Gastrocnemius medialis (tissue), 4 donors: ENCODE data around the gene EXOC3L2.

Source experiments
- POLR2A ChIP-seq, 2 donors: fragments of 450-650 bp; IDR thresholded peaks; one replicate each; pipeline ENCODE4 v1.6.1; 2017; ENCODE audit warnings: antibody characterized with exemption in 2 of 2, mild to moderate bottlenecking in 2 of 2, moderate library complexity in 2 of 2
- TF ChIP-seq, protein P1 (sequence below), 5 experiments: fragments of 450-650 bp in 3 of 5; fragments of 200-600 bp in 2 of 5; sonication (generic) in 2 of 5; IDR thresholded peaks in 4 of 5; conservative IDR thresholded peaks in 1 of 5; 1 replicate in 4 of 5; 2 replicates in 1 of 5; pipeline ENCODE4 v1.5.1; 2016 to 2019; ENCODE audit warnings: antibody characterized with exemption in 5 of 5, mild to moderate bottlenecking in 3 of 5, moderate library complexity in 3 of 5

GRCh38 chr19:45205810-45206209, 39.4 kb downstream of the EXOC3L2 start:
- TF ChIP-seq, protein P1, sequence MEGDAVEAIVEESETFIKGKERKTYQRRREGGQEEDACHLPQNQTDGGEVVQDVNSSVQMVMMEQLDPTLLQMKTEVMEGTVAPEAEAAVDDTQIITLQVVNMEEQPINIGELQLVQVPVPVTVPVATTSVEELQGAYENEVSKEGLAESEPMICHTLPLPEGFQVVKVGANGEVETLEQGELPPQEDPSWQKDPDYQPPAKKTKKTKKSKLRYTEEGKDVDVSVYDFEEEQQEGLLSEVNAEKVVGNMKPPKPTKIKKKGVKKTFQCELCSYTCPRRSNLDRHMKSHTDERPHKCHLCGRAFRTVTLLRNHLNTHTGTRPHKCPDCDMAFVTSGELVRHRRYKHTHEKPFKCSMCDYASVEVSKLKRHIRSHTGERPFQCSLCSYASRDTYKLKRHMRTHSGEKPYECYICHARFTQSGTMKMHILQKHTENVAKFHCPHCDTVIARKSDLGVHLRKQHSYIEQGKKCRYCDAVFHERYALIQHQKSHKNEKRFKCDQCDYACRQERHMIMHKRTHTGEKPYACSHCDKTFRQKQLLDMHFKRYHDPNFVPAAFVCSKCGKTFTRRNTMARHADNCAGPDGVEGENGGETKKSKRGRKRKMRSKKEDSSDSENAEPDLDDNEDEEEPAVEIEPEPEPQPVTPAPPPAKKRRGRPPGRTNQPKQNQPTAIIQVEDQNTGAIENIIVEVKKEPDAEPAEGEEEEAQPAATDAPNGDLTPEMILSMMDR (IDR thresholded peaks at IDR 0.05 in 4 of 5, conservative IDR thresholded peaks at IDR 0.05 in 1 of 5) = no peak
- no peak for TF ChIP-seq POLR2A (IDR thresholded peaks at IDR 0.05)
